HK-2 (cell line): ENCODE data around the gene OR10G7.

ENCODE experiments used
- DNase-seq: peaks from one replicate; pipeline ENCODE4 v3.0.0-alpha.2; 2018; ENCODE audit not compliant: unreplicated experiment

The OR10G7 gene, protein sequence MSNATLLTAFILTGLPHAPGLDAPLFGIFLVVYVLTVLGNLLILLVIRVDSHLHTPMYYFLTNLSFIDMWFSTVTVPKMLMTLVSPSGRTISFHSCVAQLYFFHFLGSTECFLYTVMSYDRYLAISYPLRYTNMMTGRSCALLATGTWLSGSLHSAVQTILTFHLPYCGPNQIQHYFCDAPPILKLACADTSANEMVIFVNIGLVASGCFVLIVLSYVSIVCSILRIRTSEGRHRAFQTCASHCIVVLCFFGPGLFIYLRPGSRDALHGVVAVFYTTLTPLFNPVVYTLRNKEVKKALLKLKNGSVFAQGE

DNA sequence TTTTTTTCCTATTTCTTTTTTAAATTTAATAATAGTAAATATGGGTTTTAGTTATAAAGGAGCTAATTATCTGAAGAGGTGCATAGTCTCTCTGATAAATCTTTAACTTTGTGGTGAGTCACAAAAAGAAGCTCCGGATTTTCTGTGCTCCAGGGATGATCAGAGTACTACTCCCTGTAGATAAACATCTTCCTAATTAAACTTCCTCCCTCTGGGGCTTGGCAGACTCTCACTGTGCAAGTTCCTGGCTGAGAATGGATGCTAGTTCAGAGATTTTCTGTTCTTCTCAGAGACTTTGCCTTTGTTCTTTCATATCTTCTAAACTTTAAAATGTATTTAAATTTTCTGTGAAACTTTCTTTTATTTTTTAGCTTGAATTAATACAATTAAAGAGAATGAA lies at the start of gene OR10G7:
OR10G7 (minus strand) TSS at position 72 of the 400 bp plus-strand sequence. CDS start 2,324 bp downstream, outside the sequence.
- no peak for DNase-seq

DNA sequence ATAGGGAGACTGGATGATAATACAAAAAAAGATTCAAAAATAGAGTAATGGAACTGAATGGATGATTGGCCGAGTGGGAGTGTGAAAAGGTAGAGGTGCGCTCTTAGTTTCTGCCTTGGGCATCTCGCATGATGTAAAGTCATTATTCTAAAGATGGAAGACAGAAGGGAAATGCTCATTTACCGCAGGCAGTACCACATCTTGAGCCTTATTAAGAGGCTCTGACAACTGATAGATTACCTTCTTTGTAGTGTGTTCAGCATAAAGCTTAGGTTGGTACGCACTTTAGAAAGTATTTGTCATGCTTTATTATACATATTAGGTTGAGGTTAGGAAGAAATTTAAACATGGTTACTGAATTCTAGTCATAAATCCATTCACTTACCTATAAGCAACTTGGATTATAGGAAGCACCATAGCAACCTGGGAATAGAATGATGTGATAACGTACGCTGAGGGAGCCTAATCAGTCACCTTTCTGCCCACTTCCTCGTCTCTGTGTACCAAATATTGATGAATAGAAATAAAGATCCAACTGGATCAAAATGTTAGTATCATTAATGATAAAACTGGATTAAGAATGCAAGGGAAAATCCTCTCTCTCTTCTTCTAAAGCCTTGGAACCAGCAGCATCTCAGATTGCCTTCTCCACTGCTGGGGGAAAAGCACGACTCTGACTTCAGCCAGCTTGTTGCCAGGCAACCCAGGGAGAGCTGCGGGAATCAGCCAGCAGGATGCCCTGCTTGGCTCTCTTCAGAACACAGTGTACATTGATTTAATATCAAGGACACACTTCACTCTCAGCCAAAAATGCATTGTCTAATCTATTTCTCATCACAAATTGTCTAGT lies 45.1 kb upstream of the OR10G7 start:
- no peak for DNase-seq

DNA sequence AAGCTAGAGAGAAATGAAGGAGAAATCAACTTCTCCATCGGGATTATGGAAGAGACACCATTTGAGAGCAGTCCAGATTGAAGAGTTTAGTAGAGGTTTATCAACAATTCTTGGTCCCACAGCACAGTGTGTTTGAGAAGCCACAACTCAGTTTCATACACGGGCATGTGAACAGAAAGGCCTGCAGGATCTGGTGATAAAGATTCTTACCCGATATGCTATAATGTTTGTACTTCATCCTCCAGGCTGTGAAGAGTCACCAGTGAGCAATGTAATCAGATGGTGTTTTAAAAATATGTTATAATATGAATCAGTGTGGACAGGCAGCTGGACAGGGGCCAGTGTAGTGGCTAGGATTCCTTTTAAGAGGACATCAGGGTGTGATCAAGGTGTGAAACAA lies 44.5 kb upstream of the OR10G7 start:
- DNase-seq, result no peak

DNA sequence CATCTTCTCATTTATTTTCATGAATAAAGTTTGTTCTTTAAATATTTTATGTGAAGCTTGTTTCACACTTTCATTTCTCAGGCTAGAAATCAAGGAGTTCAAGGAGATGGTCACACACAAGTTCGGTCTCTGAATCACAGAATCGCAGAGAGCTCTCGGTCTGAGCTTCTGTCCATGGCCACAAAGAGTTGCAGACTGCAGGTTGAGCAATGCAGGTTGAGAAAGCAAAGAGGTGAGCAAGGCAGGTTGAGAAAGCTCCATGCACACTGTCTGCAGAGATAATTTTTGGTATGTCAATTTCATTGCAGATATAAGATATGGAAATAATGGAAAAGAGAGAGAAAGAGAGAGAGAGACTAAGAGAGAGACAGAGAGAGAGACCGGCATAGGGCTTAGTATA lies 41.2 kb upstream of the OR10G7 start:
- DNase-seq, result no peak

DNA sequence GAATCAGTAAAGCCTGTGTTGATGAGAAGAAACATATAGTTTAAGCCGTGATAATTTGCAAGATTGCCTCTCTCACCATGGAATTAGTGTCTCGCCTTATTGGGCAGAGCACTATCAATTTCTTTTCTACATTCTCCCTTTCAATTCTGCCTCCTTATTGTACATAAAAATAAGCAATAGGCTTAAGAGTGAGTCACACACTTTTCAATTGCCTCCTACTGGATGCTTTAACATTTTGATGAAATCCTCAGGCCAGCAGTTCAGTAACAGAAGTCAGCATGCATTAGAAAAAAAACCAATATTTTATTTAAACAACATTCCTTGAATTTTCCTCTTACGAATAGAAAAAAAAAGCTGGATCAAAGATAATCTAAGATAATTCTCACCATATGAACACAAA lies 40.4 kb upstream of the OR10G7 start:
- DNase-seq, result no peak

DNA sequence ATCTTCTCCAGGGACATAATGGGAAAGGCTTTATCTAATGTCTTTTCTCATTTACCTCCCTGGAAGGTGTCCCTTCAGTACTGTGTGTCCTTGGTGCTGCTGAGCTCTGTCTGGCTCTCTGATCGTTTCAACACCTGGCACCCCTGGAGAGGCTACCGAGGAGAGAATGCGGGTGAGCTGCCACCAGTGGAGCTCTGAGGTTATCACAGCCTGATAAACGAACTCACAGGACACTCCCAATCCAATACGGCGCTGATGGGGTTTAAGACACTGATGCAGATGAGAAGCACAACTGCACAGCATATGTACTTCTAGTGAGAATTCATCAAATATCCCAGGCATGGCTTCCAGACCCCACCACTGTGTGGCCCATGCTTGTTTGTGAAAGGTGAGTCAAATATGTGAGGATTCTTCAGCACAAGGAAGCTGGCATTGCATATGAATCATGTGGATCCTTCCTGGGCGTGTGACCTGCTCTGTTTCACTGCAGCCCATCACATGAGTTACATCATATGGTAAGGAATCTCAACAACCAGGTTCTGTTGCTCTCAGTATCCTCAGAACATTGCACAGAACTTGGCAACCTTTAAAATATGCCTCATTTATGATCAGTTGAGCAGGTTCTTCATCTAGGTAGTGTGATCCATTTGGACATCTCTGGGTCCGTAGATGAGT lies 39.3 kb upstream of the OR10G7 start:
- no peak for DNase-seq

DNA sequence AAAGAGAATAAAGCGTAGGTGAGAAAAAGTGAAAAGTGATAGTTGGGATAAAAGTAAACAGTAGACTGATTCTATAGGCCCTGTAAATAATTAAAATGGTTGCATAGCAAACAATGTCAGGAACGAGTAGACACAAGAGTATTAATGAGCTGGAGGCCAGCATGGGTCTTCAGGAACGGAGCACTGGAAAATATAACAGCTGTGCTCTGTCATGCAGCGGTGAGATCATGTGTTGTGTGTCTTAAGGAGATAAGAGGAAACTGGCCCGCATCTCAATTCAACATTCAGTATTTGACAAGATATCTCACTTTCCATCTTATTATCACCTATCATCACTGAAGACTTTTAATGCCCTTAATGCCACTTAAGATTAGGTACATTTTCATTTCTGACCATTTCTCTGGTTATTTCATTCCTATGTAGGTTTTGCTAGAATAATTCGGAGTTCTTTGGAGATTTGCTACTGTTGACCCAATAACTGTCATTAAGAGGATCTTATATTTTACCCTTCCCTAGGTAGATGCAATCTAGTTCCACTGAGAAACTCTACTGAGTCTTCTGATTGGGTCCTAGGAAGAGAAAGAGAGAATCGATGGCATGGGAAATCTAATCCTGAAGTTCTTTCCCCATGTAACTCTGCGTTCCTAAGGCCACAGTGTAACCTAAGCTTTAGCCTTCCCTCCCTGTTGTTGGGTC lies 38.7 kb upstream of the OR10G7 start:
- no peak for DNase-seq

DNA sequence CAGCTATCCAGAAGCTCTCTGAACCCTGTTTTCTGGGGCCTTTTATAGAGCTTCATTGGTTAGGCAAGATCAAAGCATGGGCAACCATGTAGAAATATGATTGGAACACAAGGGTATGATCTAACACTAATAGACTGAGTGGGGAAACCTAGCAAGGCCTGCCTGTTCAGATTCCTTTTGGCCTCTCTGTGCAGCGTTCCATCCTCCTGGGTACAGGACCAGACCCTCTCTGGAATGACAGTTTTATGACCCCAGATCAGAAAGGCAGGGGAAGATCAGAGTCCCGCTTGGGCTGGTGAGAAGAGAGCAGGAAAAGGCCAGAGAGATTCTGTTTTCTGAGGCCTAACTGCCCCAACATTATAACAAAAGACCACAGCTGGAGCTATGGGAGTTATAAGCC lies 37.5 kb upstream of the OR10G7 start:
- no peak for DNase-seq

DNA sequence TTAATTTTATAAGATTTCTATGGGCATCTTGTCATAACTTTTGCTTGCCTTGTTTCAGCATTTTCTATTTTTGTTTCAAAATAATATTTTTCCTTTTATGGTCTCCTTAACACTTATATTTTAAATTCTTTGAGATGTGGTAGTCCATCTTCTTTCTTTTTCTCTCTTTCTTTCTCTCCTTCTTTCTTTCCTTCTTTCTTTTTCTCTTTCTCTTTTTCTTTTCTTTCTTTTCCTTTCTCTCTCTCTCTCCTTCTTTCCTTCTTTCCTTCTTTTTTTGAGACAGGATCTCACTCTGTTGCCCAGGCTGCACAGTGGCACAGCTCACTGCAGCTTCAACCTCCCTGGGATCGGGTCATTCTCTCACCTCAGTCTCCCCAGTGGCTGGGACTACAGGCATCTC lies 36.1 kb upstream of the OR10G7 start:
- no peak for DNase-seq

DNA sequence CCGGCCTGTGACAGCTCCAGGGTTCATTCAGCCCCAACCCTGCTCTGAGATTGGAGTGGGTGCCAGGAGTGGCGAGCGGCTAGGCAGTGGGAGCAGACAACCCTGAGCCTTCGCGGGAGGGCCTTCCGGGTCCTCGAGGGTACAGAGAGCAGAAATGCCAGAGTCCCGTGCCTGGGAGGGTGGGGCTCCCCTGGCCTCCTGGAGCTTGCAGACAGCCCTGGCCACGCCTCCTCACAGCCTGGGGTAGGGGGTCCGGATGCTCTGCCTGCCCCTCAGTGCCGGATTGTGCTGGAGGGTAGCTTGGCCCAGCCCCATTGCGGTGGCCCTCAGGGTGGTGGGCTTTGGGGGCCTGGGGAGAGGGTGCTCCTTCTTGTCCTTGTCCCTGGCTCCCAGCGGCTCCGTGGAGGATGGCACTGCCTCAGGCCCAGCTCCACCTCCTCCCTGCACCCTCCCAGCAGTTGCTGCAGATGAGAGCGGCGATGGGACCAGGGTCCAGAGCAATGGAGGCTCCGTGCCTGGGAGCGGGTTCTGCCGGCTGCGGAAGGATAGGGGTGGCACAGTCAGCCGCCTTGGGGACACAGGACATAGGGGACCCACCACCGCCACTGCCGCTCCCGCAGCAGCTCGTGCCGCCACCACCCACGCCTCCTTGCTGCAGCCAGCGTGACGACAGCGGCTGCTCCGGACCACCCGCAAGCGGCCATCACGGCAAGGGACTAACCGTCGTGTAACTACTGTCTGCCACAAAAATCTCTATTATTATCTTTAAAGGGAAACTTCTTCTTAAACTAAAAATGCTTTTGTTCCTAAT lies 34.9 kb upstream of the OR10G7 start:
- DNase-seq, result no peak

DNA sequence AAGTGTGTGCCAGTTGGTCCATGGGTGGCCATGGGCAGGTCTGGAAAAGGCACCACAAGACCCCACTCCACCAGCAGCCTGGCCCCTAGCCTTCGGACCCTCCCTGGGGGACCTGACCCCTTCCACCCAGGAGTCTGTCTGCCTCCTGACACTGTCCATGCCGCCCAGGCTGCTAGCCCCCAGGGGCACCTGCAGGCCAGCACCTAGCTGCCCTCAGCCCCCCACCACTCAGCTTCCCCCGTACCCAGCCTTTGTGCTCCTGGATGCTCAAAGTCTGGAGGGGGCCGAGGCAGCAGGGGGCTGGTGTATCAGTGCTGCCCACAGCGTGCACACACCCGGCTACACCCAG lies 34.3 kb upstream of the OR10G7 start:
- no peak for DNase-seq

DNA sequence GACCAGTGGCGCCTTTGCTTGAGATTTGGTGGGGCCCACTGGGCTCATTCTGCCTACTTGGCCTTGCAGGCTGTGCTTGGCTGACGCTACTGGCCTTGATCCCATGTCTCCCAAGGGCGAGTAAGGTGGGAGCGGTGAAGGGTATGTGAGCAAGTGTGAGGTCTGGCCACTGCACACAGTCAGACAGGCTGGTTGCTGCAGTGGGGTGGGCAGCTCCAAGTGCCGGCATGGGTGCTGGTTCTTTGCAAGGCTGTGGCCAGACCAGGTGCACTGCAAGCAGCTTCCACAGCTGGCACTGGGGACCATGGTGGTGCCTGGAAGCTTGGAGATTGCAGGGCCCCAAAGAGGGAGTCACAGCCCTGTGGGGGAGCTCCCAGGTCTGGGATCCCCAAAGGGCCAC lies 33.4 kb upstream of the OR10G7 start:
- no peak for DNase-seq

DNA sequence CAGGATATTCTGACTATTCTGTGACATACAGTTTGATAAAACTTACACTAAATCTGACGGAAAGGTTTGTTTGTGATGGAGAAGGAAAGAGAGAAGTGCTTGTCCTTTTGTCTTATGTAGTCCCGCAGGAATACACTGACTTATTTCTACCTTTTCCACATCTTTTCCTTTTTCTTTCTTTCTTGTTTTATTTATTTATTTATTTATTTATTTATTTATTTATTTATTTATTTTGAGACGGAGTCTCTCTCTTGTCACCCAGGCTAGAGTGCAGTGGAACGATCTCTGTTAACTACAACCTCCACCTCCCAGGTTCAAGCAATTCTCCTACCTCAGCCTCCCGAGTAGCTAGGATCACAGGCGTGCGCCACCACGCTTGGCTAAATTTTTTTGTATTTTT lies 31.0 kb upstream of the OR10G7 start:
- no peak for DNase-seq

DNA sequence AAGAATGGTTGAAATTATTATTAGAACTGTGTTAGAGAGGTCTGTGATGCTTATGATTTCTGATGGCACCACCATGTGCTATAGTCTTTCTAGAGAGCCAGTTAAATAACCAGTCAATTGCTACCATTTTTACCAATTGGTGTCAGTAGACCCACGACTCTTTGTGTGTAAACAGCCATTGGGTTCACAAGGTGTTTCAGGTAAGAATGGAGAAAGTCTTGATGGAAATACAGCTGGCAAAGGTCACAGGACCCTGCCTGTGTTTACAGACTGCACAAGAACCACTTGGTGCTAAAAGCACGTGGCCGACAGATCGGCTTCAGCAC lies 30.5 kb upstream of the OR10G7 start:
- no peak for DNase-seq

DNA sequence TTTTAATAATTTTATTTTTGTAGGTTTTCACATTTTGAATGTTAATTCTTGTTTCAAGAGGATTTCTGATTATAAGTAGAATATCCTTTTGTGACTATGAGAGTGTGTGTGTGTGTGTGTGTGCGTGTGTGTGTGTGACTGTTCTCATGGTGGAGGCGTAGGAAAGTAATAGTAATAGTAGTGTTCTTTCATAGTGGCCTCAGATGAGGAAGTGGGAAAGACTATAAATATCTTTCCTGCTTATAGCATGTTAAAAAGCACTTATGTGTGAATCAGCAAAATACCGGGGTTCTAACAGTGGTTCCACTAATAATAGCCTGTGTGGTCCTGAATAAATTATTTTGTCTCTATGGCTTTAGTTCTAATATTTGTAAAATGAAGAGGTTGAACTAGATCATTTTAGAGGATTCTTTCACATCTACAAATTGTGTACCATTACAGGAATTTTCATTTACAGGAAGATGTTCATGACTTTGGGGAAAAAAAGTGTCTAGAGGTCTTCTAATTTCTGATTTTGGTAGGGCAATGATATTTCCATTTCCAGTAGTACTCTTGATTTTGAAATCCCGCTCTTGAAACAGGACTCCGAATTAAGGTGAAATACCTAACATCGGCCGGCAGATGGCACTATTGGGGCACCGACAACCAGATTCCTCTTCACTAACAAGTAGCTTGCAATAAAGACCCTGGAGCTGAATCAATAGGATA lies 29.9 kb upstream of the OR10G7 start:
- DNase-seq, result peak; percentile 42

DNA sequence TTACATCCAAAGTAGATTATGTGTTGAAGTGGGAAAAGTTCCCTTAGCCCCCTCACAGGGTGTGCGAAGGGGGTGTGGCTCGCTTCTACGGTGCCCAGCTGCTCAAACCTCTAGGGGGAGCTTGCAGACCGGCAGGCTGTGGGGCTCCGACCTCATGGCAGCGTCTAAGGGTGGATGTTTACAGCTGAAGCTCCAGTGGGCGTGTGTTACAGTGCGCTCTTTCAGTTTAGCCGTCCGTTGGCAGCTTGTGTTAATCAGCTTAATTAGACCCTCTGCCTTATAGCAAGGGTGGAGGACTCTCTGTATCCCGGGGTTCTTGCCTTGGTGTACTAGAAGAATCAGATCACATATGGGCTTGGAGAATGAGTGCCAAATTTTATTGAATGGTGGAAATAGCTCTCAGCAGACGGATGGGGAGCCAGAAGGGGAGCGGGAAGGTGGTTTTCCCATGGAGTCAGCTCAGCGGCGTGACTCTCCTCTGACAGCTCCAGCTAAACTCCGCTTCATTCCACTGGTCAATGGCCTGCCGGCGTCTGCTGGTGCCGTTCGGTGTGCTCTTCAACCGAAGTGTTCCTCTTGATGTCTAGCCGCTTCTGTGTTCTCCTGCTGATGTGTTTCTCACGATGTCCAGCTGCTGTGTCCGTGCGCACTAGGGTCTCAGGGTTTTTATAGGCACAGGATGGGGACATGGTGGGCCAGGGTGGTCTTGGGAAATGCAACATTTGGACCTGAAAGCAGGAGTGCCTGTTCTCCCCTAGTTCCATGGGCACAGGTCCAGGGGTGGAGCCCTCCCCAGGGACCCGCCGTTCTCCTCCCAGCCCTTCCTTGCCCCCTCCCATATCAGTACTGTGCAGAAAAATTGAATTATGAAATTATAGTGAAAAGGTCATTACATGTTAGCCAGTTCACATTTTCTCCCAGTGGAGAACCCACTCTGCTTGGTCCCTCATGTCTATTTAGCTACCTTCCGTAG lies 28.6 kb upstream of the OR10G7 start:
- DNase-seq, result peak; percentile 39

DNA sequence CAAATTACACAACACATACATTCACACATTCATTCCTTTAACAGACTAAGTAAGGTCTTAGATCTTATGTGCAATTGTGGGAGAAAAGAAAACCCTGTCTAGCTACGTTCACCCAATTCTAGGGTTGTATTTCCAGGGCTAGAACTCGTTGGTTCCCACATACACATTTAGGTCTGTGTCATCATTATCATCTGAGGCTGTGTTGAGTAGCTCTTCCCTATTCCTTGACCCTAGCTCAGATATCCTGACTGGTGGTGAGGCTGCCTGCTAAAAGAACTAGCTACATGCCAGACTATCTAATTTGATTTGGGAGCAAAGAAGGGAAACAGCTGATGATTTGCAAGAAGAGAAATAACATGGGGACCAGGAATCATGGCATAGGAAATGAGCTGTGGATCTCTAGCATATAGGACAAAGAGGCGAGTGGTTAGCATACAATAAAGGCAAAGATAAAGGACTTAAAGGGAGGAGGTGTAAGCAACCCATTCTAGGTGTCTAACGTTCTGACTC lies 27.5 kb upstream of the OR10G7 start:
- no peak for DNase-seq

DNA sequence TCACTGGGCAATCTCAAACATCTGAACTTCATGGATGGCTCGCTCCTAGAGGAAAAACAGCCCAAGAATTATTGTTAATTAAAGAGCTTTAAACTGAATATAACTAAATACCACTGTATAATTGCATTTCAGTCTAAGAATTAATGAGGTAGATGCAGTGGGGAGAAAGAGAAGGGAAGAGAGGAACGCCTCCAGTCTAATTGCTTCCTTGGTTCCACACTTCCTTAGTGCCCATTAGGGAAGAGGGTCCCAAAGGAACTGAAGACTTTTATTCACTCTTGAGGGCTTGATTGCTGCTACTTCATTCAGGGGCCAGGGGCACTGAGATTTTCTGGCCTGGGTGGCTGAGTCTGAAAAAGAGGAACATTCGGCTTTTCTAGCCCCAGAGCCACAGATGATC lies 11.8 kb upstream of the OR10G7 start:
- DNase-seq, result no peak

DNA sequence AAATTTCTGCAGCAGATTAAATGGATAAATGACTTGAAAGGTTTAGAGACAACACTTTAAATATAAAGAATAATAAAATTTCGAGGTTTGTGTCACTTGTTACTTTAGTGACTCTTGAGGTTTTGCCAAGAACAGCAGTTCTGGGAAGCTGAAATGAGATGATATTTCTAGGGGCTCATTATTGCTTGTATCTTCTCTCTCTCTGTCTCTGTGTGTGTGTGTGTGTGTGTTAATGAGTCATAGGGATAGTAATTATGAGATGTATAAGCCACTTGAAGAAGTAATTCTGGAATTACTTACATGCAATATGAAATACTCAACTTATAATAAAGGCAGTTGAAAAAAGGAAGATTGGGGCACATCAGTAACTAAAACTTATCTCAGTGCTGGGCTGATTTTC lies 9.6 kb upstream of the OR10G7 start:
- no peak for DNase-seq
